Stromal cell of bone marrow (primary cell): ENCODE data around the gene BCL2L13.

ENCODE experiments used
- DNase-seq: peaks from one replicate; pipeline ENCODE4 v3.0.0-alpha.2; 2012; ENCODE audit warnings: low read depth

BCL2L13 gene

DNA sequence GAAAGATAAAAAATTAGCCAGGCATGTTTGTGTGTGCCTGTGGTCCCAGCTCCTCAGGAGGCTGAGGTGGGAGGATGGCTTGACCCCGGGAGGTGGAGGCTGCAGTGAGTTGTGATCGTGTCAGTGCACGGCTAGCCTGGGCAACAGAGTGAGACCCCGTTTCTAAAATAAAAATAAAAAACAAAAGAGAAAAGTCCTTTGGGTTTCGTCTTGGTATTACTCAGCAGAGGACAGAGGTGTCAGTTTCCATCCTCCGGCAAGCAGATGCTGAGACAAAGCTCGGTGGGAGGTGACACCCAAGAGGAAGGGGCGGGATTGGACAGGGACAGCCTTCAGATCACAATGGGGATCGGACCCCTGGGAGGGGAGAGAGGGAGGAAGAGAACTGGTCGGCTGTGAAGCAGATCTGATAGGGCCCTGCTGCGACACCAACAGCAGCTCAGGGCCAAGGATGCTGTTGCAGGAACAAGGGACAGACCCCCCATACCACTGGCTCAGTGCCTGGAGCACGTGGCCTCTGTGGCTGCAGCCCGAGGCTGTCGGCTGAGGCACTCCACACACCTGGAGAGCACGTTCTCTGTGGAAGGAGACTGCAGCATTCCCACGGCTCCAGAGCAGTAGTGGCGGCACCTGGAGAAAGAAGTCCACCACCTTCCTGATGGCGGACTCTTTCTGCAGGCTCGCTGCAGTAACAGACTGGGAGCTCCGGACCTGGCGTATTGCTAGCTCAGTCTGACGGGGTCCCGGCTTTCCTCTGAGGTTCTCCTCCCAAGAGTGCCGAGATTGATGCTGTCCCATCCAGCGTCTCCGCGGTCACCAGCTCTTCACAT is 140.9 kb downstream of the BCL2L13 start:
- DNase-seq: no peak

DNA sequence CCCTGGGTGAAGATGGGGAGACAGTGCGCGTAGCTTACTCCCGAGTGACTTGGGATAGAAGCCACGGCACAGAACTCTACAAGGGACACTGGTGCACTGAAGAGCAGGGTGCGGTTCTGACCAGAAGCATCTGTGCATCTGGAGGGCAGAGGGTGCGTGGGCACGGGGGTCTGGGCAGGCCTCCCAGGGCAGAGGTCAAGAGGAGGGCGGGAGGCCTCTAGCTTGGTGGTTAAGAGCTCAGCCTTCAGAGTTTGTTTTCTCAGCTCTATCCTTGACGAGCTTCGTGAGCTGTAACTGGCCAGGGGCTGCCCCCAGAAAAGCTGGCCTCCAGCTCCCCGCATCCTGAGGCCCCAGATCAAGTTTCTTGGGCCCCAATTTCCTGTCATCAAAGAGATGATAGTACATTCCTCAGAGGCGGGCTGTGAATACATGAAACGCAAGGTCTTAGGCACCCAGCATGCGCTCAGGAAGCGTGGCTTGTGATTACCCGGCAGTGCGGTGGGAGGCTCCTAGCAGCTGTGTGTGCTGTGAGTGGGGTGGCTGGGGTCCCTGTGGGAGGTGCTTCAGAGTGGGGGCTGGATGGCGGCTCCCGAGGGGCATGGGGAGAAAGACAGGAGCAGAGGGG is 141.7 kb downstream of the BCL2L13 start:
- no peak for DNase-seq
